Motor neuron (in vitro differentiated cells): ENCODE measurements around the gene PTTG1IP. TPM values are rescaled to one million over a fixed set of nuclear protein-coding genes. Genes with fewer than 3 reads are reported as not detected.

Experiments used
- ATAC-seq, 8 experiments: fragments of 200-7000 bp; cut with Tn5 transposase; replicated peaks in 6 of 8; 2 replicates each; pipeline ENCODE4 v1.8.0; 2021; ENCODE audit warnings: mild to moderate bottlenecking in 8 of 8, moderate library complexity in 8 of 8
- H3K27ac ChIP-seq, 2 donors: fragments of 250-450 bp; sonication (Bioruptor Pico); 2 replicates each; pipeline ENCODE4 v1.9.0; 2021; ENCODE audit warnings: antibody characterized with exemption in 2 of 2, mild to moderate bottlenecking in 2 of 2, moderate library complexity in 1 of 2
- H3K4me1 ChIP-seq, 2 donors: fragments of 250-450 bp; sonication (Bioruptor Pico); replicated peaks in 1 of 2; 2 replicates each; pipeline ENCODE4 v1.6.1; 2021; ENCODE audit warnings: antibody characterized with exemption in 2 of 2, mild to moderate bottlenecking in 2 of 2, moderate library complexity in 1 of 2
- H3K4me3 ChIP-seq, 5 donors: fragments of 250-450 bp; sonication (Bioruptor Pico); 2 replicates each; pipeline ENCODE4 v1.9.0; 2021; ENCODE audit warnings: antibody characterized with exemption in 5 of 5, mild to moderate bottlenecking in 5 of 5, moderate library complexity in 4 of 5
- WGBS, 10 experiments: fragments of 450-650 bp; shearing (Covaris generic); methylation state at CpG; one replicate each; pipeline ENCODE4 v1.0.0; 2022; 5-methylcytosine and 5-hydroxymethylcytosine counted together
- in situ Hi-C, 9 experiments: fragments of 400-800 bp; cut with MboI; loops; one replicate each; pipeline ENCODE4 v1.15.0; 2021; ENCODE audit warnings: low sequenced_read_pairs in 9 of 9, low pct_unique_long_range_greater_than_20kb in 2 of 9; ENCODE audit not compliant: unreplicated experiment in 9 of 9
- total RNA-seq, 8 experiments: library from RNA; unstranded; fragments of 300-600 nt; gene quantifications; 2 replicates each; pipeline versions ENCODE4 v1.2.3 to v1.2.4, GENCODE V29; 2022

The PTTG1IP gene
- total RNA-seq, 8 experiments from 2014 or later: 62.1 to 226 (median 85.5) TPM

GRCh38 chr21:44889625-44890337 is 16.3 kb upstream of the PTTG1IP start:
- Histone ChIP-seq H3K4me3 (no peak overlapping the region), H3K4me1 (no peaks in the 10 kb centered on the region), H3K27ac (no peak overlapping the region)
- in situ Hi-C loops: no loop called here
- no peak for ATAC-seq
- WGBS, 10 experiments: 78 to 100% (median 92%) methylated on average over 1 to 9 of the region's 29 CpGs; no CpG with 5 or more reads in 4 of the 10 experiments

- WGBS, 10 experiments: 86 to 95% methylated on average over 6 to 11 of the region's 64 CpGs; no CpG with 5 or more reads in 8 of the 10 experiments
- ATAC-seq: no peak
- H3K27ac ChIP-seq: no peak overlapping the region
- H3K4me3 ChIP-seq: no peak overlapping the region
- no peaks in the 10 kb centered on the region for H3K4me1 ChIP-seq
- in situ Hi-C loops: no loop called here
These were observed 15.4 kb upstream of the PTTG1IP start for GRCh38 chr21:44888581-44889550.

DNA sequence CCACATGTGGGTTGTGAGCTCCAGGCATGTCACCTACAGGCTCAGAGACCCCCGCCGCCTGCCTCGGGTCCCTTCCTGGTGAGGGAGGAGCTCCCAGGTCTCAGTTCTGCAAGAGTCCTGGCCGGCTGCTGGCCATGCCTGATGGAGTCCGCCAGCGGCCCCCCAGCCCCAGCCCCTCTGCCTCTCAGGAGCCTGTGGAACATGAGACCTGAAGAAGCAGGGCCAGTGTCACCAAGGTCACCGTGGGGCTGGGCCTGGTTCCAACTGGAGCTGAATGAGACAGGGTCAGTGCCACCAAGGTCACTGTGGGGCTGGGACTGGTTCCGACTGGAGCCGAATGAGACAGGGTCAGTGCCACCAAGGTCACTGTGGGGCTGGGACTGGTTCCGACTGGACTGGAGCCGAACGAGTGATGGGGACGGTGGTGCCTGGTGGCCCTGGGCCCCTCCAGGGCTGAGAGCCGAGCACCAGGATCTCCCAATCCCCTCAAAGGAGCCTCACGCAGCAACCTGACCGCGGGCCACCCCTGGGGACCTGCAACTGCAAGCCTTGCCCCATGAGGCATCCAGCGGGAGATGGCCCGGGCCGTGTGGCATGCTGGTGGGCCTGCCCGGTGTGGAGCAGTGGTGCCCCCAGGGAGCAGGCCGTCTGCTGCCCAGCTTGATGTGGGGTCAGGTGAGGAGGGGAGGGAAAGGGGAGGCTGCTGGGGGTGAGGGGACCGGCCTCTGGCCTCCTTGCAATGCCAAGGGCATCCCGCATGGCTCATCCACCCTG is 14.5 kb upstream of the PTTG1IP start:
- WGBS, 10 experiments: 80 to 100% (median 80%) methylated on average over 1 to 3 of the region's 24 CpGs; no CpG with 5 or more reads in 7 of the 10 experiments
- H3K4me3 ChIP-seq: no peak overlapping the region
- no peak for ATAC-seq
- H3K27ac ChIP-seq: no peak overlapping the region
- in situ Hi-C loops: no loop called here
- no peaks in the 10 kb centered on the region for H3K4me1 ChIP-seq

DNA sequence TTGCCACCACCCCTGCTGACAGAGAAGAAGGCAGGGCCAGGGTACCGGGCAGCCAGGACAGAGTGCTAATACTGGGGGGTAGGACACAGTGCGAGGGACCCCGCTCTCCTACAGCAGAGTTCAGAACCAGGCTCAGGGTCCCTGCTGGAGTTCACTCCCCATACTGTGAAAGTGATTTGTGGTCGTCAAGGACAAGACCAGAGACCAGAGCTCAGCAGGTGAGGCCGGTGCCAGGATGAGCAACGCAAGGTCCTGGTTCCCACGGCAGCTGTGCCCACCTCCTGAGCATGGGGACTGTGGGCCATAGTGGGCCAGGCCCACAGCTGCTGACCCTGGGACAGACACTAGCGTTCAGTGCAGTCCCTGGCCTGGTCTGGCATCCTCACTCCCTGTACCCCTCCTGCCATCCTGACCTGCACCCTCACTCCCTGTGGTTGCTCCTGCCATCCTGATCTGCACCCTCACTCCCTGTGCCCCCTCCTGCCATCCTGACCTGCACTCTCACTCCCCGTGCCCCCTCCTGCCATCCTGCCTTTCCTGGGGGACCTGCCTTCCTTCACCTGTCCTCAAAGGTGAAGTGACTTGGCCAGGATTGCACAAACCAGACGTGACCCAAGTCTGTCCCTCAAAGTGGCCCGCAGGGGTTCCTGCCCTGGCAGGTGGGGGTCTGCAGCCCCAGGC is 13.8 kb upstream of the PTTG1IP start:
- no peaks in the 10 kb centered on the region for H3K4me1 ChIP-seq
- no peak overlapping the region for H3K27ac ChIP-seq
- 80 to 83% methylated on average over 1 to 5 of the region's 11 CpGs; no CpG with 5 or more reads in 8 of the 10 experiments for whole genome bisulfite sequencing, 10 experiments
- H3K4me3 ChIP-seq: no peak overlapping the region
- no peak for ATAC-seq
- in situ Hi-C loops: no loop called here

DNA sequence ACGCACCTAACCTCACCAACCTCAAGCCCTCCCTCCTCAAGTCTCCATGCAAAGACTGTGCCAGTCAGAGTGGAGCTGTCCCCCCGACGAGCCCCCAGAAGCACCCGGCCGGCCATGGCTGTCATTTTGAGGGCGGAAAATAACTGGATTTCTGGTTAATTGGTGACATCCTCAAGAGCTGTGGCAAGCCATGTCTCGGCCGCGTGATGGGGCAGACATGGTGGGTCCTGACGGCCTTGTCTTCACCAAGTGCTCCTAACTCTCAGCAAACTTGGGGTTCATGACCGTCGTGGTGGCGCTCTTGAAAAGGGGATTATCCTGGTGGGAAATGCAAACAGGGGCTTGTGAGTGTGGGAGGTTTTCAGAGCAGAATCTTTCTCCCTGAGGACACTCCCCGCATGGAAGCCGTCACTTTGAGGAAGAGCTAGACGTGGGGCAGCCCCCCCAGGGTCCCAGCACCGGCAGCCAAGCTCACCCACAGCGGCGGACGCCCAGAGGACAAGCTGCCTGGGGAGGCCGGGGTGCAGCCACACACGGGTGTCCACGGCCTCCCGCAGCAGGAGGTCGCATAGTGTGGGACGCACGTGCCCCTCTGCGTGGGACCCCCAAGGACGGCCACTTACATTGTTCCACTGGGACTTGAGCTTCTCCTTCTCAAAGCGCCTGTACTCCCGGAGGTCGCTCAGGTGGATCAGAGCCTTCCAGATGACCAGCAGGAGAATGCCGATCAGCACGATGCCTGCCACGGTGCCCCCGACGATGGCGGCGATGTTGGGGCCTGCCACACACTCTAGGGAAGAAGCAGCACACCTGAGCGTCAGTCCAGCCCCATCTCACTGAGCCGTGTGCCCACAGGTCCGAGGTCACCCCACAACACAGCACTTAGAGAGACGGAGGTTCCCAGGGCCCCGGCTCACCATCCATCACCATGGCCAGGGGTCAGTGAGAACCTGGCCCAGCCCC is 12.9 kb upstream of the PTTG1IP start:
- no peaks in the 10 kb centered on the region for H3K4me1 ChIP-seq
- 40 to 100% (median 90%) methylated on average over 1 to 9 of the region's 44 CpGs; no CpG with 5 or more reads in 2 of the 10 experiments for WGBS, 10 experiments
- no peak for ATAC-seq
- H3K4me3 ChIP-seq: no peak overlapping the region
- H3K27ac ChIP-seq: no peak overlapping the region
- in situ Hi-C loops: no loop called here

- H3K27ac ChIP-seq: no peak overlapping the region
- in situ Hi-C loops: no loop called here
- H3K4me1 ChIP-seq: no peaks in the 10 kb centered on the region
- H3K4me3 ChIP-seq: no peak overlapping the region
- ATAC-seq: no peak
- 20 to 100% (median 77%) methylated on average over 1 to 4 of the region's 11 CpGs; no CpG with 5 or more reads in 5 of the 10 experiments for WGBS, 10 experiments
These were observed 12.1 kb upstream of the PTTG1IP start for GRCh38 chr21:44885615-44886014.

- Histone ChIP-seq H3K27ac (no peak overlapping the region), H3K4me3 (no peak overlapping the region), H3K4me1 (no peaks in the 10 kb centered on the region)
- no peak for ATAC-seq
- in situ Hi-C loops: no loop called here
- 50 to 80% (median 71%) methylated on average over 1 to 4 of the region's 7 CpGs; no CpG with 5 or more reads in 3 of the 10 experiments for WGBS, 10 experiments
These were observed 10.6 kb upstream of the PTTG1IP start for GRCh38 chr21:44884097-44884496.

- Histone ChIP-seq H3K4me1 (no peaks in the 10 kb centered on the region), H3K27ac (no peak overlapping the region), H3K4me3 (no peak overlapping the region)
- 60 to 78% (median 71%) methylated on average over 1 to 7 of the region's 11 CpGs; no CpG with 5 or more reads in 6 of the 10 experiments for WGBS, 10 experiments
- in situ Hi-C loops: no loop called here
- no peak for ATAC-seq
These were observed 9.8 kb upstream of the PTTG1IP start for GRCh38 chr21:44883250-44883649.

DNA sequence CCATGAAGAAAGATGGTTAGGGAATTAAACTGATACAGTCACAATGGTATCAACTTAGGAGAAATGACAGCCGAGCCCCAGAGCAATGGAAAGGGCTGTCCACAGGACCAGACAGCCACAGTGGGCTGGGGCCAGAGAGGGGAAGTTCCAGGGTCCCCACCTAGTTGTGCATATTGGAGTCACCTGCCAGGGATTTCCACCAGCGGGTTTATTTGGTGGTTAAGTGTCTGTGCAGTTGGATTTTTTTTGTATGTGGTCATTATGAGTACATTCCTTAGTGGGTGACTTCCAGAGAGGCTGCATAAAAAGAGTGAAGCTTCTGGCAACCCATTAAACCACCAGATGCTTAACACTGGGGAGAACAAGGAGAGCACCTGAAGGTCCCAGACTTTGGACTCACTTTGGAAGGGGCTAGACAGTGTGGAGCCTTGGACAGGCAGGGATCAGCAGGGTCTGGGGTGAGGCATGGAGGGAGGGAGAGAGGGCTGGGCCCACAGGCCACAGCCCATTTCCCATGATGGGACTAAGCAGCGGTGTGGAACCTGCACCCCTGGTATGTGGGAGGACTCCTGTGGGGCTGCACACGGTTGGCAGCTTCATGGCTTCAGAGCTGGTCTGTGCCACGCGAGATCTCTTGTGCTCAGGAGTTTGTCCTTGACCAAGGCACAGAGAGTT is 7.8 kb upstream of the PTTG1IP start:
- in situ Hi-C loops: no loop called here
- WGBS, 10 experiments: 44 to 100% (median 74%) methylated on average over 1 to 2 of the region's 6 CpGs; no CpG with 5 or more reads in 4 of the 10 experiments
- peak in 3 of 8 experiments; percentile 44 to 53 (median 48) for ATAC-seq

DNA sequence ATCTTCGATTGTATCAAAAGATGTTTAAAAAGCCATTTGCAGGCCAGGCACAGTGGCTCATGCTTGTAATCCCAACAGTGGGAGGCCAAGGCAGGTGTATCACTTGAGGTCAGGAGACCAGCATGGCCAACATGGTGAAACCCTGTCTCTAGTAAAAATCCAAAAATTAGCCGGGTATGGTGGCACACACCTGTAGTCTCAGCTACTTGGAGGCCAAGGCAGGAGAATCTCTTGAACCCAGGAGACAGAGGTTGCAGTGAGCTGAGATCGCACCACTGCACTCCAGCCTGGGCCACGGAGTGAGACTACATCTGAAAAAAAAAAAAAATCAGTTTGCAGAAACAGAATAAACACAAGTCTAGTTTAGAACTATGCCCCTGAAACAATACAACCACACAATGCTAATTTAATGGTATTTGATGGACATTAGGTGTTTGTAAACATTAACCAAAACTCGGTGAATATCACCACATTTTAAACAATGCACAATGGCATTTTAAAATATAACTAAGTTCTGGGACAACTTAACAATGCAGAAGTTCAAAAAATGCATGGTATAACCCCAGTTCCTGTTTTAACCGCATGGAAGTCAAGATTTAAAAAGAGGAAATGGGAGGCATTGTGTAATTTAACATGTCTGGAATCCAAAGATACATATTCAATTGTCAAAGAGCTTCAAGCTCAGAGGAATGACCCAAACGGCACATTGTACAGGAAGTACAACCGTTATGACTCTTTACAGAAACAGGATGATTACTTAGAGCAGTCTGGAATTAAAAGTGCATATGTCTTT is 7.1 kb upstream of the PTTG1IP start:
- no peak overlapping the region for H3K27ac ChIP-seq
- peak in 3 of 8 experiments; percentile 64 to 69 (median 67) for ATAC-seq
- 0 to 82% (median 46%) methylated on average over 2 to 8 of the region's 8 CpGs for WGBS, 10 experiments
- H3K4me1 ChIP-seq: no peaks in the 10 kb centered on the region
- in situ Hi-C loops: no loop called here
- H3K4me3 ChIP-seq: no peak overlapping the region

More for the DNA sequence above, 7.8 kb upstream of the PTTG1IP start:
- H3K4me3 ChIP-seq: no peak overlapping the region
- no peaks in the 10 kb centered on the region for H3K4me1 ChIP-seq
- no peak overlapping the region for H3K27ac ChIP-seq
